Mucosa of gallbladder (tissue), 1 donor: ENCODE measurements around the gene THBD. TPM values are rescaled to one million over a fixed set of nuclear protein-coding genes. Genes with fewer than 3 reads are reported as not detected.

Source experiments
- DNase-seq: peaks from one replicate; pipeline ENCODE4 v3.0.0-alpha.2; 2020; ENCODE audit warnings: low spot score
- total RNA-seq: library from RNA; stranded (reverse); gene quantifications from one replicate; pipeline ENCODE4 v1.2.1, GENCODE V29; 2021
- donor health status: DM: no; HTN: no; CAD: no.

THBD gene
- total RNA-seq, 1 donor from 2014 or later: 11.6 TPM

- no peak for DNase-seq
Measured at GRCh38 chr20:23084845-23085365, 35.4 kb upstream of the THBD start.

DNA sequence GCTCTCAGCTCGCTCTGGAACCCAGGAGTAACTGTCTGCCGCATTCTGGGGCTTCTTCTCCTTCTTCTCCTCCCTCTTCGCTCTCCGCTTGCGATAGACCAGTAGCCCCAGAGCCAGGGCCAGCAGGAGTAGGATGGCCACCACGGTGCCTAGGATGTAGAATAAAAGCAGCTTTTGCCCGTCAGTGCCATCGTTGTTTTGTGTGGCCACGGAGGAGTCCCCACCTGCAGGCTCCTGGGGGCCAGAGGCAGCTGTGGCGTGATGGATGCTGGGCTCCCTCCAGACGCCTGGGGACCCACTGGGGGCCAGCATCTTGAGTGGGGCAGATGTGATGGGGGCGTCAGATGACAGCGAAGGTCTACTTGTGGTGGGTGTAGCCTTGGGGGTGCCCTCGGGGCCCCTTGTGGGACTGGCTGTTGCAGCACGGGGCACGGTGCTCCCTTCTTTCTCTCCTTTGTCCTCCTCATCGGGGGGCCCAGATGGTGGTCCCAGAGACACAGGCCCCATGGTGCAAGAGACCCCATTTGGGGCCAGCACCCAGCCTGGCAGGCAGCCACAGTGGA, 34.9 kb upstream of the THBD start:
- no peak for DNase-seq

DNA sequence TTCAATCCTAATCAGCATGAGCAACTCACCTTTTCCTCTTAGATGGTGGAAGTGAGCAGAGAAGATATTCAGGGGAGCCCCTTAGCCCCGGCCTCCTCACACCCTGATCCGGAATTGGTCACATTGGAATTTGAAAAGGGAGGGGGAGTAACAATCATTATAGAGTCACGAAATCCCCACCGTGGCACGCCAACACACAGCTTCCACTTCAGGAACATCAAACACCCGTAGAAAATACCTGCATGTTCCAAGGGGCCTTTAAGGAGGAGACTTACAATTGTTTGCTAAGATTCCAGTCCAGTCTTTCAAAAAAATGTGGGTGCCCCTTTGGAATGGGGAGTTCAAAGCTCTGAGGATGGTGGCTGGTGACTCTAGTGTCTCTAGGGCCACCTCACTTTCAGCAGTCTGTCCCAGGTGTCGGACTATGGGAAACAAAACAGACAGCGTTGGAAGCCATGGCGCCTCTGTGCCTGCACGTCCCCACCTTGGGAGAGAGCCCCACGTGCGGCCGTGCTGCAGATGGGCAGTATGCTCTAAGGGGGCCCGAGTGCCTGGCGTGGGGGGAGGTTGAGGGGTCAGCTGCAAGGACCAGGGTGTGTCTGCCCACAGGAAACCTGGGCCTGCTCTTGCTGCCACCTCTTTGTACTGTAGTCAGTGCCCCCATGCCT, 34.2 kb upstream of the THBD start:
- DNase-seq: no peak

DNA sequence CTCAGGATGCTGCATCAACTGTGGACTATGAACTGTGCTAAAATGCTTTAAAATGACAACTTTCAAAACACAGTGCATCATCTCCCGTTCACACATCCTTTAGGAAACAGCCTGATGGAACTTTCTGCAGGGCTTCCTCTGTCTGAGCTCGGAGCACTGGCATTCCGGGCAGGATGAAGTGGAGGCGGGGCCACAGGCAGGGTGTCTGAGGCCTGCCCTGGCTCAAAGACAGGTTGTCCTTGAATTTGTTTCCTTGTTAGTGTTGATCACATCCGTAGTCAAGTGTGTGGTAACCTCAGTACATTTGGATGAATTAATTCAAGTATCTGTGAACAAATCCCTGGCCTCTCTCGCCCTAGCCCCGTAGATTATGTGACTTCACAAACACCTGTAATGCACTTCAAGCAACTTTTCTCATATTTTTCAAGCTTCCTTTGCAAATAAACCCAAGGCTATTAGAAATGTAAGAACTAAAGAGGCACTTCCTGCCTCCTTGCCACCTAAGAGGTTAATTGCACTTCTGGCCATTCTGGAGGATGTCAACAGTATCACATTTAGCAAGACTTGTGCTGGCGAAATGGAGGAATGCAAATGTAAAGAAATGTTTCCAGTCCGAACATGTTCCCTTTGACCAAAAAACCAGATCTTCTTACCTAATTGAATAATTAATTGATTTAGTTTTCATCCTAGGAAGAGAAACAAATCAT, 33.5 kb upstream of the THBD start:
- peak; percentile 47 for DNase-seq

- DNase-seq: no peak
Measured at GRCh38 chr20:23081263-23081819, 31.9 kb upstream of the THBD start.

DNA sequence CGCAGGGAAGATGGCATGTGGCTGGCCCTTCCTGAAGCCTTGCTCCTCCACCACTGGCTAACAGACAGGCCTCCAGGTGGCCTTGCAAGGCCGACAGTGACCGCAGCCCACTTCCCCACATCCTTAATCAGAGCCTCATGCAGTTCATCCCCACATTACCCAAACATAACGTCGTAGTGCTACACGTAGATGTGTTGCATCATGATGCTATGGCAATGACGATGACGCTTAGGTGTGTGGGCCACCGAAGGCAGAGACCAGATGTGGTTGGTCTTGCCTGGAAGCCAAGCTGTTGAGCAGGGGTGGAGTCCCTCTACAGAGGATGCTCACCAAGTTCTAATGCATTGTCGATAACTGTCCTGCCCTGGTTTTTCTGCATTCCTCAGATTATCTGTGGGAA, 31.0 kb upstream of the THBD start:
- DNase-seq: no peak

GRCh38 chr20:23079926-23080325, 30.5 kb upstream of the THBD start:
- no peak for DNase-seq

- no peak for DNase-seq
Measured at GRCh38 chr20:23079016-23079351, 29.5 kb upstream of the THBD start.

DNA sequence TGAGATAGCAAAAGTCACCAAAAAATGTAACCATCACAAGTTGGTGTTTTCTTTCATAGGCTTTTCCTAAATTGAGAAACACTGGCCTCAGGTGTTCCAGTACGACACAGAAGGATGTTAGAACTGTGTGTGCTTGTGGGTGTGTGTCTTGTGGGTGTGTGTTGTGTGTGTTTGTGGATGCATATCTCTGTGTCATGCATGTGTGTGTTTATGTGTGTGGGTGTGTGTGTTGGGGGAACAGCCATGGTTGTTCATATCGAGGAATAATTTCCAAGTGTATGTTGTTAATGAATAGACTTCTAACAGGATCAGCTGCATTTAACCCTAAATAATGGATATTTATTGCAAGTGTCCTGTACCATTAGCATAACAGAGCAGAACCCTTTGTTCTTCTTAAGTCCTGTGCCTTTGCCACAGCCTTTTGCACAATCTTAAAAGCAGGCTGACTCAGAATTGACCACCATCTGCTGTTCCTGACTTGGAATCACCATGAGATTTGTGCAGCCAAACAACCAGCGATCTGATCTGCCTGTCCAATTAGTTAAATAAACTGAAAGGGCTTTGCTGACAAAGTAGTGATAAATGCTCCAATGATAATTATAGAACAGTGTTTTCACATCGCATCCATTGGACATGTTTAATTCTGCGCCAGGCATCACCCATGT, 29.0 kb upstream of the THBD start:
- no peak for DNase-seq

DNA sequence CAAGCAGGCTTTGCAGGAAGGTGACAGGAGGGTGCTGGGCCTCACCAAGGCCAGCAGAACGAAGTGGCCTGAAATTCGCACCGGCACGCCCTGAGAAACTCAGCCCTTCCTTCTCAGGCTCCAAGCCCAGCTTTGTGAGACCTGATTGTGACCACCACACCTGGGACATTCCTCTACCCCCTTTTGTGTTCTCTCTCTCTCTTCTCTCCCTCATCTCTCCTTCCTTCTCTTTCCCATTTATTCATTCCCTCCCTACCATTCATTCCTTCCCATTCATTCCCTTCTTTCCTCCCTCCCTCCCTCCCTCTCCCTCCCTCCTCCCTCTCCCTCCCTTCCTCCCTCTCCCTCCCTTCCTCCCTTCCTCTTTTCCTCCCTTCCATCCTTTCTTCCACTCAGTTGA, 27.8 kb upstream of the THBD start:
- DNase-seq: no peak

DNA sequence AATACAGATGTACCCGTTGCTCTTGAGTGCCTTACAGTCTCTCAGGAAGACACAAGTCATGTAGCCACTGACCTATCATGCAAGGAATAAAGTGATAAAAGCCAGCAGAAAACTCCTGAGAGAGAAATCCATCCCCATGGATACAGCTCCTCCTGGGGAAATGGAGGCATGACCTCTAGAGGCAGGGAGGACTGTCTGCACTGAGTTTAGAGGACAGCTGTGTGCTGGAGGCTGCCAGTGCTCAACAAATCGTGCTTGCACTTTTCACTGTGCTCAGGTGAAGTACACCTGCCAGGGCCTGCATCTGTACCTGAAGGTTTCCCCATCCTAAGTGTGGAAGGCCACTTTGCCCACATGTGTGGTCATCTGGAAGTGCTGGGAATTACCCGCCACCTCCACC, 24.6 kb upstream of the THBD start:
- no peak for DNase-seq

- no peak for DNase-seq
Measured at GRCh38 chr20:23072892-23073586, 23.6 kb upstream of the THBD start.

GRCh38 chr20:23071996-23072395, 22.5 kb upstream of the THBD start:
- DNase-seq: no peak

GRCh38 chr20:23071398-23071797, 21.9 kb upstream of the THBD start:
- no peak for DNase-seq

GRCh38 chr20:23069108-23069507, 19.6 kb upstream of the THBD start:
- no peak for DNase-seq

DNA sequence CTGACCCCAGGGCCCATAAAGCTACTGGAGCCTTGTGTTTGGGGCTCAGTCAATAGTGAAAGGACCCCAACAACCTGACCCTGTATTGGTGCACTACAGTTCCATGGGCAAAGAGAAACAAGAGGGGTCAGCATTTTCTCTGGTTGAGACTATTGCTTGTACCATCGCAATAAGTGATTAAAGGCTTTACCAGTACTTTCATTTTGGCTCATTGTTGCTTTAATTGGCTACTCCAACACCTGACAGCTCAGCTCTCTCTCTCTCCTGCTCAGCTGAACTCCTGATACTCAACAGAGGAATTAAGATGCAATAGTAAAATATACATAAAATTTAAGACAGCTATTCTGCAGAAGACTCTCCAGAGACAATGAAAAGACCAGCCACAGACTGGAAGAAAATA, 18.8 kb upstream of the THBD start:
- no peak for DNase-seq

GRCh38 chr20:23066772-23067171, 17.3 kb upstream of the THBD start:
- no peak for DNase-seq

GRCh38 chr20:23065266-23066201, 16.1 kb upstream of the THBD start:
- no peak for DNase-seq

GRCh38 chr20:23063581-23063980, 14.1 kb upstream of the THBD start:
- DNase-seq: no peak

GRCh38 chr20:23063168-23063567, 13.7 kb upstream of the THBD start:
- no peak for DNase-seq

DNA sequence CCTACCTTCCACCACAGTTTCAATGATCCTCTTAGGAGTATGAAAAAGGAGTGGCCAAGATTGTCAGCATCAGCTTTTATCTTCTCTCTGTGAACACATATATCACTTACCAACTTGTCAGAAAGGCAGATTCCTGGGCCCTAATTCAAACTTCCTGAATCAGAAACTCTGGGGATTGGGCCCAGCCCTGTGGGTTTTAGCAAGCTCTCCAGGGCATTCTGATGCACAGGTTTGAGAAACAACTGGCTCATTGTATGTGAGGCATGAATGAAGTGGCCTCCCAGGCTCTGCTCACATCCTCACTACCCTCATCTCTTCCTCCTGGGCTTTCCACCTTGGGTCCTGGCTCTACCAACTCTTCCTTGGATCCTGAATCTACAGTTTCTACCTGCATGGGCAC, 13.2 kb upstream of the THBD start:
- no peak for DNase-seq
